Measurements from ENCODE around the gene ITGA4. TPM values are rescaled to one million over a fixed set of nuclear protein-coding genes. Genes with fewer than 3 reads are reported as not detected.

ITGA4 gene
- total RNA-seq, 1 experiment from 2014 or later: 2.7 TPM

DNA sequence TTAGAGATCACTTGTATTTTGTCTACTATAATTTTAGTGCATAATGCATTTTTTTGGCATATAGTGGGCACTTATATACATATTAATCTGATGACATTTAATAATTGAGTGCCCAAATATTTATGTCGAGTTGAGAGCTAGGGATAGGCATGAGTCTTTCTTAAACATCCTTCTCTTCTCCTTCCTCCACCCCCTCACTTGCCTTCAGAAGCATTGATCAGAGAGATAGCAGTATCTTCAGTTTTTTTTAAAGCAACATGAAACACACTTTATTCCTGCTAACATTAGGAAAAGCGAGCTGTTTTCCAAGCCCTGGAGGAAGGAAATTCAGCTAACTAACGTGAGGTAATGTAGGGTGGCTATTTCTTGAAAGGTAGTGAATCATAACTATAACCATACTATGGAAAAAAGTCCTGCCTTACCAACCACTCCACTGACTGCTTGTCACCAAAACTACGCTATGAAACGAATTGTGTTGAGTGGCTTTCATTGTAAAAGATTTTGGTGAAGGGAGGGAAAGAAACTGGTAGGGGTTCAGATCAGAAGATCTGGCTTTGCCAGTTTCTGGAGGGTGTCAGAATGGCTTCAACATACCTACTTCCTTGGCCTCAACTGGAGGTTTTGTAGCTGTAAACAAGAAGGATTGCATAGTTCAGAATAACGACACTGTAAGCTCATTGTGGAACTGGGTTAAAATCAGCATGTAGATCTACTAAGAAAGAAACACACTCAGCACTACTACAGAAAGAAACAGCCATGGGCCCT, 2.3 kb upstream of the ITGA4 start:
- ATAC-seq: no peak
- DNase-seq (ENCODE audit: low spot score): no peak
- Mint-ChIP-seq H3K36me3 (no peaks in the 10 kb centered on the region), H3K9me3 (no peaks in the 10 kb centered on the region), H3K4me3 (no peak overlapping the region), H3K27me3 (ENCODE audit: low read depth) (peaks cover 48% of the 10 kb centered on the region), H3K4me1 (peaks cover 12% of the 10 kb centered on the region), H3K27ac (no peak overlapping the region)
- TF ChIP-seq FOXK1 (CRISPR knock-in tag; IDR thresholded peaks at IDR 0.05): no peak
- TF ChIP-seq, protein P1, sequence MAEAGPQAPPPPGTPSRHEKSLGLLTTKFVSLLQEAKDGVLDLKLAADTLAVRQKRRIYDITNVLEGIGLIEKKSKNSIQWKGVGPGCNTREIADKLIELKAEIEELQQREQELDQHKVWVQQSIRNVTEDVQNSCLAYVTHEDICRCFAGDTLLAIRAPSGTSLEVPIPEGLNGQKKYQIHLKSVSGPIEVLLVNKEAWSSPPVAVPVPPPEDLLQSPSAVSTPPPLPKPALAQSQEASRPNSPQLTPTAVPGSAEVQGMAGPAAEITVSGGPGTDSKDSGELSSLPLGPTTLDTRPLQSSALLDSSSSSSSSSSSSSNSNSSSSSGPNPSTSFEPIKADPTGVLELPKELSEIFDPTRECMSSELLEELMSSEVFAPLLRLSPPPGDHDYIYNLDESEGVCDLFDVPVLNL (CRISPR knock-in tag; IDR thresholded peaks at IDR 0.05; ENCODE audit: borderline replicate concordance, low read depth): no peak
- TF ChIP-seq, protein P2, sequence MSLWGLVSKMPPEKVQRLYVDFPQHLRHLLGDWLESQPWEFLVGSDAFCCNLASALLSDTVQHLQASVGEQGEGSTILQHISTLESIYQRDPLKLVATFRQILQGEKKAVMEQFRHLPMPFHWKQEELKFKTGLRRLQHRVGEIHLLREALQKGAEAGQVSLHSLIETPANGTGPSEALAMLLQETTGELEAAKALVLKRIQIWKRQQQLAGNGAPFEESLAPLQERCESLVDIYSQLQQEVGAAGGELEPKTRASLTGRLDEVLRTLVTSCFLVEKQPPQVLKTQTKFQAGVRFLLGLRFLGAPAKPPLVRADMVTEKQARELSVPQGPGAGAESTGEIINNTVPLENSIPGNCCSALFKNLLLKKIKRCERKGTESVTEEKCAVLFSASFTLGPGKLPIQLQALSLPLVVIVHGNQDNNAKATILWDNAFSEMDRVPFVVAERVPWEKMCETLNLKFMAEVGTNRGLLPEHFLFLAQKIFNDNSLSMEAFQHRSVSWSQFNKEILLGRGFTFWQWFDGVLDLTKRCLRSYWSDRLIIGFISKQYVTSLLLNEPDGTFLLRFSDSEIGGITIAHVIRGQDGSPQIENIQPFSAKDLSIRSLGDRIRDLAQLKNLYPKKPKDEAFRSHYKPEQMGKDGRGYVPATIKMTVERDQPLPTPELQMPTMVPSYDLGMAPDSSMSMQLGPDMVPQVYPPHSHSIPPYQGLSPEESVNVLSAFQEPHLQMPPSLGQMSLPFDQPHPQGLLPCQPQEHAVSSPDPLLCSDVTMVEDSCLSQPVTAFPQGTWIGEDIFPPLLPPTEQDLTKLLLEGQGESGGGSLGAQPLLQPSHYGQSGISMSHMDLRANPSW (CRISPR knock-in tag; conservative IDR thresholded peaks at IDR 0.05; ENCODE audit: low read depth): no peak
- TF ChIP-seq MXD4 (CRISPR knock-in tag; IDR thresholded peaks at IDR 0.05; ENCODE audit: borderline replicate concordance): no peak
- TF ChIP-seq CBFB (CRISPR knock-in tag; IDR thresholded peaks at IDR 0.05; ENCODE audit: low read depth): no peak
- TF ChIP-seq, protein P3, sequence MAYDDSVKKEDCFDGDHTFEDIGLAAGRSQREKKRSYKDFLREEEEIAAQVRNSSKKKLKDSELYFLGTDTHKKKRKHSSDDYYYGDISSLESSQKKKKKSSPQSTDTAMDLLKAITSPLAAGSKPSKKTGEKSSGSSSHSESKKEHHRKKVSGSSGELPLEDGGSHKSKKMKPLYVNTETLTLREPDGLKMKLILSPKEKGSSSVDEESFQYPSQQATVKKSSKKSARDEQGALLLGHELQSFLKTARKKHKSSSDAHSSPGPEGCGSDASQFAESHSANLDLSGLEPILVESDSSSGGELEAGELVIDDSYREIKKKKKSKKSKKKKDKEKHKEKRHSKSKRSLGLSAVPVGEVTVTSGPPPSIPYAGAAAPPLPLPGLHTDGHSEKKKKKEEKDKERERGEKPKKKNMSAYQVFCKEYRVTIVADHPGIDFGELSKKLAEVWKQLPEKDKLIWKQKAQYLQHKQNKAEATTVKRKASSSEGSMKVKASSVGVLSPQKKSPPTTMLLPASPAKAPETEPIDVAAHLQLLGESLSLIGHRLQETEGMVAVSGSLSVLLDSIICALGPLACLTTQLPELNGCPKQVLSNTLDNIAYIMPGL (CRISPR knock-in tag; IDR thresholded peaks at IDR 0.05): no peak
- ChIA-PET CTCF (interaction anchor here (1.2 kb wide), 1 partner anchor 260 kb away, joined by 3 read pairs; no protein-coding TSS in a partner anchor), POLR2A (no interaction called here)

DNA sequence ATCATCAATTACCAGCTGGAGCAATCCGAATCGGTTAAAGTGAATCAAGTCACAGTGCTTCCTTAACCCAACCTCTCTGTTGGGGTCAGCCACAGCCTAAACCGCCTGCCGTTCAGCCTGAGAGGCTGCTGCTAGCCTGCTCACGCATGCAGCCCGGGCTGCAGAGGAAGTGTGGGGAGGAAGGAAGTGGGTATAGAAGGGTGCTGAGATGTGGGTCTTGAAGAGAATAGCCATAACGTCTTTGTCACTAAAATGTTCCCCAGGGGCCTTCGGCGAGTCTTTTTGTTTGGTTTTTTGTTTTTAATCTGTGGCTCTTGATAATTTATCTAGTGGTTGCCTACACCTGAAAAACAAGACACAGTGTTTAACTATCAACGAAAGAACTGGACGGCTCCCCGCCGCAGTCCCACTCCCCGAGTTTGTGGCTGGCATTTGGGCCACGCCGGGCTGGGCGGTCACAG, 496 bp upstream of the ITGA4 start:
- CTCF ChIA-PET: interaction anchor here (0.6 to 2.2 kb wide), 11 partner anchors 11 to 353 kb away, joined by 3 to 29 read pairs (median 4); no protein-coding TSS in a partner anchor
- no peaks in the 10 kb centered on the region for H3K36me3 Mint-ChIP-seq
- TF ChIP-seq ZNF232 (CRISPR knock-in tag; IDR thresholded peaks at IDR 0.05) (no peak), ZNF138 (CRISPR knock-in tag; conservative IDR thresholded peaks at IDR 0.05) (0 out of 2 replicates have a peak, but pooled peaks have one; percentile 35), FOXK1 (CRISPR knock-in tag; IDR thresholded peaks at IDR 0.05) (no peak; the same call in 1 of the 2 replicates), CREB1 (CRISPR knock-in tag; IDR thresholded peaks at IDR 0.05) (no peak)
- TF ChIP-seq, protein P4, sequence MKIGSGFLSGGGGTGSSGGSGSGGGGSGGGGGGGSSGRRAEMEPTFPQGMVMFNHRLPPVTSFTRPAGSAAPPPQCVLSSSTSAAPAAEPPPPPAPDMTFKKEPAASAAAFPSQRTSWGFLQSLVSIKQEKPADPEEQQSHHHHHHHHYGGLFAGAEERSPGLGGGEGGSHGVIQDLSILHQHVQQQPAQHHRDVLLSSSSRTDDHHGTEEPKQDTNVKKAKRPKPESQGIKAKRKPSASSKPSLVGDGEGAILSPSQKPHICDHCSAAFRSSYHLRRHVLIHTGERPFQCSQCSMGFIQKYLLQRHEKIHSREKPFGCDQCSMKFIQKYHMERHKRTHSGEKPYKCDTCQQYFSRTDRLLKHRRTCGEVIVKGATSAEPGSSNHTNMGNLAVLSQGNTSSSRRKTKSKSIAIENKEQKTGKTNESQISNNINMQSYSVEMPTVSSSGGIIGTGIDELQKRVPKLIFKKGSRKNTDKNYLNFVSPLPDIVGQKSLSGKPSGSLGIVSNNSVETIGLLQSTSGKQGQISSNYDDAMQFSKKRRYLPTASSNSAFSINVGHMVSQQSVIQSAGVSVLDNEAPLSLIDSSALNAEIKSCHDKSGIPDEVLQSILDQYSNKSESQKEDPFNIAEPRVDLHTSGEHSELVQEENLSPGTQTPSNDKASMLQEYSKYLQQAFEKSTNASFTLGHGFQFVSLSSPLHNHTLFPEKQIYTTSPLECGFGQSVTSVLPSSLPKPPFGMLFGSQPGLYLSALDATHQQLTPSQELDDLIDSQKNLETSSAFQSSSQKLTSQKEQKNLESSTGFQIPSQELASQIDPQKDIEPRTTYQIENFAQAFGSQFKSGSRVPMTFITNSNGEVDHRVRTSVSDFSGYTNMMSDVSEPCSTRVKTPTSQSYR (CRISPR knock-in tag; IDR thresholded peaks at IDR 0.05): no peak
- peak; percentile 41 for DNase-seq (ENCODE audit: low spot score)
- POLR2A ChIA-PET: interaction anchor here (1.0 kb wide), 1 partner anchor 476 kb away, joined by 3 read pairs; the partner anchor contains the start of gene UBE2E3
- peak; percentile 73 for ATAC-seq
- H3K9me3 Mint-ChIP-seq: no peaks in the 10 kb centered on the region
- peaks cover 62% of the 10 kb centered on the region for H3K27me3 Mint-ChIP-seq (ENCODE audit: low read depth)
- peak overlapping the region; percentile 69 for H3K4me3 Mint-ChIP-seq
- no peak overlapping the region for H3K27ac Mint-ChIP-seq
- peaks cover 12% of the 10 kb centered on the region for H3K4me1 Mint-ChIP-seq
